GM20431 (cell line): ENCODE measurements around the gene CASP7.

Experiments used
- in situ Hi-C: fragments of 300-500 bp; cut with MseI, MboI; formaldehyde crosslinking; loops from one replicate; pipeline ENCODE4 v1.15.0; 2020; ENCODE audit warnings: low sequenced_read_pairs; ENCODE audit not compliant: unreplicated experiment

Gene CASP7

GRCh38 chr10:113665352-113665751, 14.4 kb upstream of the CASP7 start:
- in situ Hi-C loops = no loop called here

GRCh38 chr10:113665806-113666354, 13.8 kb upstream of the CASP7 start:
- in situ Hi-C loops = no loop called here

GRCh38 chr10:113666682-113667252, 12.9 kb upstream of the CASP7 start:
- in situ Hi-C loops = no loop called here

GRCh38 chr10:113680190-113681111, 739 bp downstream of the CASP7 start:
- in situ Hi-C loops = no loop called here

GRCh38 chr10:113681533-113682470, 2.1 kb downstream of the CASP7 start:
- in situ Hi-C loops = no loop called here

GRCh38 chr10:113683300-113683699, 3.6 kb downstream of the CASP7 start:
- in situ Hi-C loops = no loop called here

GRCh38 chr10:113686028-113686427, 6.3 kb downstream of the CASP7 start:
- in situ Hi-C loops = no loop called here

GRCh38 chr10:113687037-113687436, 7.3 kb downstream of the CASP7 start:
- in situ Hi-C loops = no loop called here

GRCh38 chr10:113689057-113689456, 9.3 kb downstream of the CASP7 start:
- in situ Hi-C loops = no loop called here

- in situ Hi-C loops = no loop called here
These were observed 9.9 kb downstream of the CASP7 start for GRCh38 chr10:113689574-113689973.

GRCh38 chr10:113690749-113691148, 11.0 kb downstream of the CASP7 start:
- in situ Hi-C loops = no loop called here

GRCh38 chr10:113691381-113691780, 11.7 kb downstream of the CASP7 start:
- in situ Hi-C loops = no loop called here

- in situ Hi-C loops = no loop called here
These were observed 12.6 kb downstream of the CASP7 start for GRCh38 chr10:113692271-113692670.

GRCh38 chr10:113693348-113693747, 13.6 kb downstream of the CASP7 start:
- in situ Hi-C loops = no loop called here

- in situ Hi-C loops = no loop called here
These were observed 16.0 kb downstream of the CASP7 start for GRCh38 chr10:113695691-113696090.

GRCh38 chr10:113697595-113697994, 17.9 kb downstream of the CASP7 start:
- in situ Hi-C loops = no loop called here

GRCh38 chr10:113704637-113705343, 25.1 kb downstream of the CASP7 start:
- in situ Hi-C loops = loop anchor here (25.0 kb wide), 1 partner anchor 408 kb away; no protein-coding TSS in a partner anchor

- in situ Hi-C loops = loop anchor here (25.0 kb wide), 1 partner anchor 407 kb away; no protein-coding TSS in a partner anchor
These were observed 25.6 kb downstream of the CASP7 start for GRCh38 chr10:113705344-113705652.

GRCh38 chr10:113706623-113707022, 26.9 kb downstream of the CASP7 start:
- in situ Hi-C loops = loop anchor here (25.0 kb wide), 1 partner anchor 406 kb away; no protein-coding TSS in a partner anchor
